Sigmoid colon (tissue), 7 donors: ENCODE data around the gene CBX2. TPM values are rescaled to one million over a fixed set of nuclear protein-coding genes. Genes with fewer than 3 reads are reported as not detected.
"Not testable (repeated sequence)": the region's sequence is repeated elsewhere in the genome, so short reads cannot be mapped to it uniquely, and the experiment has no call there.

ENCODE experiments used
- DNase-seq: peaks from one replicate; pipeline ENCODE4 v3.0.0-alpha.2; 2019
- H3K27ac ChIP-seq, 4 donors: fragments of 200-600 bp; sonication (generic); one replicate each; pipeline ENCODE4 v1.5.1; 2016 to 2019; ENCODE audit warnings: mild to moderate bottlenecking in 1 of 4
- H3K27me3 ChIP-seq, 3 donors: fragments of 200-600 bp; sonication (generic); one replicate each; pipeline ENCODE4 v1.5.1; 2019; ENCODE audit warnings: mild to moderate bottlenecking in 1 of 3
- H3K36me3 ChIP-seq, 4 donors: fragments of 200-600 bp; sonication (generic); one replicate each; pipeline ENCODE4 v1.5.1; 2016 to 2019
- H3K4me1 ChIP-seq, 4 donors: fragments of 200-600 bp; sonication (generic); one replicate each; pipeline ENCODE4 v1.5.1; 2017 to 2019
- H3K4me3 ChIP-seq, 4 donors: fragments of 200-600 bp; sonication (generic); one replicate each; pipeline ENCODE4 v1.5.1; 2017 to 2019; ENCODE audit warnings: mild to moderate bottlenecking in 2 of 4, moderate library complexity in 1 of 4
- H3K9me3 ChIP-seq, 4 donors: fragments of 200-600 bp in 3 of 4; sonication (generic) in 3 of 4; one replicate each; pipeline versions ENCODE4 v1.5.1 to v1.6.1; 2013 to 2019
- CTCF ChIP-seq, 4 experiments: fragments of 450-650 bp in 3 of 4; fragments of 200-600 bp in 1 of 4; IDR thresholded peaks; one replicate each; pipeline ENCODE4 v1.5.1; 2016 to 2019; ENCODE audit warnings: antibody characterized with exemption in 4 of 4, mild to moderate bottlenecking in 3 of 4, moderate library complexity in 2 of 4
- EP300 ChIP-seq, 4 donors: sonication (generic); formaldehyde crosslinking; IDR thresholded peaks; one replicate each; pipeline ENCODE4 v1.6.1; 2017; ENCODE audit warnings: antibody characterized with exemption in 4 of 4
- POLR2A ChIP-seq, 2 donors: fragments of 450-650 bp; IDR thresholded peaks; one replicate each; pipeline ENCODE4 v1.6.1; 2016; ENCODE audit warnings: antibody characterized with exemption in 2 of 2, mild to moderate bottlenecking in 2 of 2, moderate library complexity in 2 of 2
- POLR2AphosphoS5 ChIP-seq, 4 donors: sonication (generic); formaldehyde crosslinking; IDR thresholded peaks; one replicate each; pipeline ENCODE4 v1.6.1; 2017; ENCODE audit warnings: antibody characterized with exemption in 4 of 4
- WGBS, 2 donors: extraction: QIAGEN DNeasy Blood & Tissue Kit; methylation state at CpG; one replicate each; pipeline ENCODE4 v1.1.7; 2013; 5-methylcytosine and 5-hydroxymethylcytosine counted together
- intact Hi-C: fragments of 100-400 bp; cut with DNase I; formaldehyde crosslinking; loops from one replicate; pipeline ENCODE4 v1.15.1; 2023
- polyA plus RNA-seq, 3 donors: library from polyadenylated mRNA; stranded (reverse); fragments of 200-250 nt; gene quantifications; one replicate each; pipeline ENCODE4 v1.2.3, GENCODE V29; 2013
- total RNA-seq, 4 donors: library from RNA; depleted of rRNA; stranded (reverse); fragments of >200 nt; gene quantifications; one replicate each; pipeline ENCODE4 v1.1.0, GENCODE V29; 2016
- donor health status: healthy with polysubstance abuse.
- donor health status: Bipolar disorder and iron deficiency.
- donor health status: healthy.

Gene CBX2
- total and polyA plus RNA-seq, 7 donors: under 0.01 to 2.0 (median 0.34) TPM; not detected in 1

GRCh38 chr17:79749958-79750357 lies 28.0 kb upstream of the CBX2 start:
- TF ChIP-seq POLR2A (IDR thresholded peaks at IDR 0.05) (no peak), EP300 (IDR thresholded peaks at IDR 0.05) (no peak), POLR2AphosphoS5 (IDR thresholded peaks at IDR 0.05) (no peak), CTCF (IDR thresholded peaks at IDR 0.05) (no peak)
- no peak for DNase-seq
- H3K4me1 ChIP-seq: peaks cover 0 to 13% (median 11%) of the 10 kb centered on the region in 4 donors
- H3K36me3 ChIP-seq: no peaks in the 10 kb centered on the region
- intact Hi-C loops: no loop called here
- no peaks in the 10 kb centered on the region for H3K9me3 ChIP-seq
- H3K27me3 ChIP-seq: peaks cover 27 to 91% (median 60%) of the 10 kb centered on the region in 3 donors
- no peak overlapping the region for H3K4me3 ChIP-seq
- H3K27ac ChIP-seq: no peak overlapping the region
- WGBS, 2 donors: 46 to 56% methylated on average over 3 of the region's 3 CpGs

- DNase-seq: no peak
- H3K4me1 ChIP-seq: peaks cover 0 to 13% (median 11%) of the 10 kb centered on the region in 4 donors
- no peak for TF ChIP-seq POLR2AphosphoS5 (IDR thresholded peaks at IDR 0.05)
- no peak for TF ChIP-seq POLR2A (IDR thresholded peaks at IDR 0.05)
- no peak for TF ChIP-seq EP300 (IDR thresholded peaks at IDR 0.05)
- TF ChIP-seq CTCF (IDR thresholded peaks at IDR 0.05): no peak
- no peaks in the 10 kb centered on the region for H3K9me3 ChIP-seq
- H3K27ac ChIP-seq: no peak overlapping the region
- H3K4me3 ChIP-seq: no peak overlapping the region
- H3K27me3 ChIP-seq: peaks cover 27 to 82% (median 66%) of the 10 kb centered on the region in 3 donors
- WGBS, 2 donors: 50 to 82% methylated on average over 13 of the region's 13 CpGs
- H3K36me3 ChIP-seq: no peaks in the 10 kb centered on the region
- intact Hi-C loops: no loop called here
These were observed 27.1 kb upstream of the CBX2 start for GRCh38 chr17:79750650-79751545.

GRCh38 chr17:79752175-79752574 lies 25.8 kb upstream of the CBX2 start:
- no peak overlapping the region for H3K4me3 ChIP-seq
- peaks cover 22 to 71% (median 56%) of the 10 kb centered on the region in 3 donors for H3K27me3 ChIP-seq
- TF ChIP-seq EP300 (IDR thresholded peaks at IDR 0.05) (no peak), CTCF (IDR thresholded peaks at IDR 0.05) (no peak), POLR2A (IDR thresholded peaks at IDR 0.05) (no peak), POLR2AphosphoS5 (IDR thresholded peaks at IDR 0.05) (no peak)
- WGBS, 2 donors: 43 to 69% methylated on average over 13 of the region's 13 CpGs
- peaks cover 0 to 13% (median 11%) of the 10 kb centered on the region in 4 donors for H3K4me1 ChIP-seq
- H3K9me3 ChIP-seq: no peaks in the 10 kb centered on the region
- H3K27ac ChIP-seq: no peak overlapping the region
- intact Hi-C loops: no loop called here
- no peaks in the 10 kb centered on the region for H3K36me3 ChIP-seq
- DNase-seq: no peak

- Histone ChIP-seq H3K36me3 (no peaks in the 10 kb centered on the region), H3K4me3 (no peak overlapping the region), H3K4me1 (no peaks in the 10 kb centered on the region), H3K27me3 (peaks cover 4 to 49% (median 35%) of the 10 kb centered on the region in 3 donors), H3K9me3 (no peaks in the 10 kb centered on the region), H3K27ac (no peak overlapping the region)
- no peak for TF ChIP-seq POLR2A (IDR thresholded peaks at IDR 0.05)
- no peak for TF ChIP-seq EP300 (IDR thresholded peaks at IDR 0.05)
- TF ChIP-seq POLR2AphosphoS5 (IDR thresholded peaks at IDR 0.05): no peak
- TF ChIP-seq CTCF (IDR thresholded peaks at IDR 0.05): no peak
- DNase-seq: no peak
- intact Hi-C loops: no loop called here
- 52 to 80% methylated on average over 12 of the region's 12 CpGs for WGBS, 2 donors
These were observed 23.6 kb upstream of the CBX2 start for GRCh38 chr17:79754370-79754769.

- DNase-seq, intact Hi-C loops, H3K27ac ChIP-seq, H3K9me3 ChIP-seq, H3K4me1 ChIP-seq, H3K36me3 ChIP-seq, H3K4me3 ChIP-seq: not testable (repeated sequence)
- H3K27me3 ChIP-seq: peaks cover 4 to 44% (median 30%) of the 10 kb centered on the region in 3 donors
- 80 to 90% methylated on average over 9 of the region's 9 CpGs for whole genome bisulfite sequencing, 2 donors
These were observed 23.0 kb upstream of the CBX2 start for GRCh38 chr17:79754903-79755302.
